GM19452 (cell line): ENCODE measurements around the gene FDX1.
A peak's percentile ranks its signal among the peaks of the same experiment; 100 is the strongest.
"Not testable (repeated sequence)": the region's sequence is repeated elsewhere in the genome, so short reads cannot be mapped to it uniquely, and the experiment has no call there.

Experiments
- ATAC-seq: cut with Tn5 transposase; IDR thresholded peaks from one replicate; pipeline ENCODE4 v1.9.1; 2021; ENCODE audit not compliant: unreplicated experiment

FDX1 gene

GRCh38 chr11:110429731-110430266 lies at the start of gene FDX1:
FDX1 (plus strand) TSS chr11:110429948; CDS start chr11:110430121, 173 bp downstream.
- ATAC-seq = peak; percentile 89

GRCh38 chr11:110380836-110381622 lies 48.7 kb upstream of the FDX1 start:
- no peak for ATAC-seq

- not testable (repeated sequence) for ATAC-seq
These were observed 41.5 kb upstream of the FDX1 start for GRCh38 chr11:110388231-110388630.

- ATAC-seq = no peak
These were observed 39.8 kb upstream of the FDX1 start for GRCh38 chr11:110389965-110390364.

- no peak for ATAC-seq
These were observed 37.7 kb upstream of the FDX1 start for GRCh38 chr11:110392056-110392455.

- not testable (repeated sequence) for ATAC-seq
These were observed 32.0 kb upstream of the FDX1 start for GRCh38 chr11:110397668-110398286.

GRCh38 chr11:110403585-110403984 lies 26.2 kb upstream of the FDX1 start:
- not testable (repeated sequence) for ATAC-seq

- not testable (repeated sequence) for ATAC-seq
These were observed 24.1 kb upstream of the FDX1 start for GRCh38 chr11:110405636-110406035.

GRCh38 chr11:110407315-110407714 lies 22.4 kb upstream of the FDX1 start:
- no peak for ATAC-seq

- no peak for ATAC-seq
These were observed 20.6 kb upstream of the FDX1 start for GRCh38 chr11:110409174-110409573.

GRCh38 chr11:110410651-110411050 lies 19.1 kb upstream of the FDX1 start:
- ATAC-seq = no peak

GRCh38 chr11:110415081-110415480 lies 14.7 kb upstream of the FDX1 start:
- no peak for ATAC-seq

GRCh38 chr11:110421658-110422057 lies 8.1 kb upstream of the FDX1 start:
- ATAC-seq = not testable (repeated sequence)

- no peak for ATAC-seq
These were observed 7.3 kb upstream of the FDX1 start for GRCh38 chr11:110422306-110422905.

GRCh38 chr11:110424775-110425444 lies 4.8 kb upstream of the FDX1 start:
- no peak for ATAC-seq

- no peak for ATAC-seq
These were observed 3.8 kb upstream of the FDX1 start for GRCh38 chr11:110425751-110426545.

GRCh38 chr11:110428040-110428439 lies 1.7 kb upstream of the FDX1 start:
- ATAC-seq = no peak

GRCh38 chr11:110428956-110429730 lies 605 bp upstream of the FDX1 start:
- no peak for ATAC-seq

- peak; percentile 41 for ATAC-seq
These were observed 711 bp downstream of the FDX1 start for GRCh38 chr11:110430267-110431050.
